SK-N-SH treated with all-trans-retinoic acid at 6 μM for 48 hours (cell line): ENCODE data around the gene OXGR1.

Experiments
- ARNTL ChIP-seq: fragments of 450-650 bp; formaldehyde crosslinking; IDR thresholded peaks from 2 replicates; pipeline ENCODE4 v1.5.0; 2020; ENCODE audit warnings: low read depth, mild to moderate bottlenecking, moderate library complexity, borderline replicate concordance
- CREB5 ChIP-seq: fragments of 250-450 bp; sonication (Bioruptor Pico); IDR thresholded peaks from 2 replicates; pipeline ENCODE4 v1.5.1; 2020; ENCODE audit warnings: low read depth, mild to moderate bottlenecking, moderate library complexity
- CSDC2 ChIP-seq: fragments of 250-450 bp; sonication (Bioruptor Pico); IDR thresholded peaks from 2 replicates; pipeline ENCODE4 v1.5.0; 2020; ENCODE audit warnings: mild to moderate bottlenecking, moderate library complexity
- GLIS3 ChIP-seq: fragments of 250-450 bp; sonication (Bioruptor Pico); IDR thresholded peaks from 2 replicates; pipeline ENCODE4 v1.5.0; 2020; ENCODE audit warnings: mild to moderate bottlenecking, moderate library complexity
- RARB ChIP-seq: fragments of 250-450 bp; sonication (Bioruptor Pico); IDR thresholded peaks from 2 replicates; pipeline ENCODE4 v1.8.0; 2021; ENCODE audit warnings: mild to moderate bottlenecking, moderate library complexity
- SNAI2 ChIP-seq: fragments of 250-450 bp; sonication (Bioruptor Pico); IDR thresholded peaks from 2 replicates; pipeline ENCODE4 v1.5.0; 2020; ENCODE audit warnings: mild to moderate bottlenecking, moderate library complexity
- ZC3H10 ChIP-seq: fragments of 250-450 bp; sonication (Bioruptor Pico); IDR thresholded peaks from 2 replicates; pipeline ENCODE4 v1.5.1; 2021; ENCODE audit warnings: mild to moderate bottlenecking, moderate library complexity
- ZNF565 ChIP-seq: fragments of 450-650 bp; formaldehyde crosslinking; conservative IDR thresholded peaks from 2 replicates; pipeline ENCODE4 v1.5.0; 2020; ENCODE audit warnings: low read depth, mild to moderate bottlenecking, moderate library complexity
- ZNF8 ChIP-seq: fragments of 450-650 bp; formaldehyde crosslinking; IDR thresholded peaks from 2 replicates; pipeline ENCODE4 v1.5.0; 2020; ENCODE audit warnings: mild to moderate bottlenecking, moderate library complexity

GRCh38 chr13:97012251-97013048 is 18.2 kb upstream of the OXGR1 start:
- no peak for TF ChIP-seq CREB5 (CRISPR knock-in tag)
- no peak for TF ChIP-seq ZNF8
- TF ChIP-seq SNAI2 (CRISPR knock-in tag): no peak
- TF ChIP-seq CSDC2: no peak
- no peak for TF ChIP-seq ARNTL (CRISPR knock-in tag)
- TF ChIP-seq ZNF565 (CRISPR knock-in tag): no peak
- TF ChIP-seq GLIS3 (CRISPR knock-in tag): no peak
- no peak for TF ChIP-seq RARB
- no peak for TF ChIP-seq ZC3H10 (CRISPR knock-in tag)
